ENCODE data around the gene RAMACL.

GRCh38 chr6:166573511-166574216 lies 12.8 kb downstream of the RAMACL start:
- TF ChIP-seq, protein P1, sequence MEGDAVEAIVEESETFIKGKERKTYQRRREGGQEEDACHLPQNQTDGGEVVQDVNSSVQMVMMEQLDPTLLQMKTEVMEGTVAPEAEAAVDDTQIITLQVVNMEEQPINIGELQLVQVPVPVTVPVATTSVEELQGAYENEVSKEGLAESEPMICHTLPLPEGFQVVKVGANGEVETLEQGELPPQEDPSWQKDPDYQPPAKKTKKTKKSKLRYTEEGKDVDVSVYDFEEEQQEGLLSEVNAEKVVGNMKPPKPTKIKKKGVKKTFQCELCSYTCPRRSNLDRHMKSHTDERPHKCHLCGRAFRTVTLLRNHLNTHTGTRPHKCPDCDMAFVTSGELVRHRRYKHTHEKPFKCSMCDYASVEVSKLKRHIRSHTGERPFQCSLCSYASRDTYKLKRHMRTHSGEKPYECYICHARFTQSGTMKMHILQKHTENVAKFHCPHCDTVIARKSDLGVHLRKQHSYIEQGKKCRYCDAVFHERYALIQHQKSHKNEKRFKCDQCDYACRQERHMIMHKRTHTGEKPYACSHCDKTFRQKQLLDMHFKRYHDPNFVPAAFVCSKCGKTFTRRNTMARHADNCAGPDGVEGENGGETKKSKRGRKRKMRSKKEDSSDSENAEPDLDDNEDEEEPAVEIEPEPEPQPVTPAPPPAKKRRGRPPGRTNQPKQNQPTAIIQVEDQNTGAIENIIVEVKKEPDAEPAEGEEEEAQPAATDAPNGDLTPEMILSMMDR (IDR thresholded peaks at IDR 0.05), result no peak
- no peak for TF ChIP-seq POLR2A (IDR thresholded peaks at IDR 0.05)
